Fibroblast of the aortic adventitia (primary cell): Measurements from ENCODE around the gene ZNF407. TPM values are rescaled to one million over a fixed set of nuclear protein-coding genes. Genes with fewer than 3 reads are reported as not detected.
A peak's percentile ranks its signal among the peaks of the same experiment; 100 is the strongest.

ENCODE experiments used
- DNase-seq: peaks from one replicate; pipeline ENCODE4 v3.0.0-alpha.2; 2010; ENCODE audit warnings: low read depth
- H3K4me3 ChIP-seq: 2 replicates; pipeline ENCODE4 v1.5.1; 2011; ENCODE audit warnings: low read depth, mild to moderate bottlenecking, control low read depth, low read length, moderate library complexity
- CTCF ChIP-seq: IDR thresholded peaks from 2 replicates; pipeline ENCODE4 v1.5.1; 2011; ENCODE audit warnings: mild to moderate bottlenecking, low read length, control low read depth, inconsistent platforms; ENCODE audit not compliant: insufficient read depth
- total RNA-seq: library from RNA; depleted of rRNA; stranded (reverse); fragments of >200 nt; gene quantifications from 2 replicates; pipeline ENCODE4 v1.2.3, GENCODE V29; 2012; ENCODE audit warnings: low replicate concordance

Gene ZNF407
- total RNA-seq, 1 donor: 21.7 TPM

DNA sequence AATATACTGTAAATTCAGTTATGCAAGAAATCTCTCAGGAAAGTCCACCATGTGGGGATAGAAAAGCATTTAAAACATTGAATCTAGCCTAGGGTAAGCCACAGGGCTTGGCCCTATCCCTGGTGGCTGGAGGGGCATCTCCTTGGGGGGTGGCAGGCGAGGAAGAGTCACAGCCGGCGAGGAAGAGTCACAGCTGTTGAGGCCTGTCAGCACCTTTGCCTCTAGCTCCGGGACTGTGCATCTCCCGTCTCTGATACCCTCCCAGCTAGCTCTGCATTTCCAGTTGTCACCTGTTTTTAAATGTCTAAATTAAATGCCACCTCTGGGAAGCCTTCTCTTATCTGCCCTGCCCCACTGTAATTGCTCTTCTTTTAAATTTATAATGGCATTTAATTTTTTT is 276.7 kb downstream of the ZNF407 start:
- DNase-seq: no peak
- no peak overlapping the region for H3K4me3 ChIP-seq
- TF ChIP-seq CTCF: no peak

DNA sequence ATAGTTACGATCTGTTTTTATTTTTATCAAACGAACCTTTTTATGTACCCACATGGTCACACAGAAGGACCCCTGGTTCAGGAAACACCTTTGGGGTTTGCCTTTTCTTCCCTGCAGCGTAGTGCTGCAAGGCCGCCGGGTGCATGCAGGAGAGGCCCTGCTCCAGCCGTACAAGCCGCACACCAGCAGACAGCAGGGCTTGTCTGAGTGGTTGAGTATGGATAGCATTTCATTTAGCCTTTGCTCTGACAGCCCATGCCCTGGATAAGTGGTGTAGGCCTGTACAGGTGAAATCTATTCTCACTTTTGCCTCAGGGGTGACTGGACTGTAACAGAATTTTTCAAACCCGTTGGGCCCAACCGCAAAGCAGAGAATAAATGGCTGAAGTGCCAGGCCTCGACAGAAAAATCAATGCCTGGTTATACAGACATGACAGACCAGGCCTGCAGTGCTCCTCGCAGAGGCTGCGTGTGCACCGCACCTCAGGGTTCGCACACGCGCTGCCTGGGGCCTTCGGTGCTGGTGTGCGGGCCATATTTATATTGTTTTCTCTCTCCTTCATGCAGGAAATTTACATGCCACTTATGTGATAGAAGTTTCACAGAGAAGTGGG is 279.1 kb downstream of the ZNF407 start:
- no peak for TF ChIP-seq CTCF
- no peak for DNase-seq

GRCh38 chr18:74878267-74878666 is 280.6 kb downstream of the ZNF407 start:
- no peak for DNase-seq
- H3K4me3 ChIP-seq: no peak overlapping the region
- no peak for TF ChIP-seq CTCF

More for the DNA sequence above, 279.1 kb downstream of the ZNF407 start:
- no peak overlapping the region for H3K4me3 ChIP-seq

GRCh38 chr18:74880706-74881278 is 283.1 kb downstream of the ZNF407 start:
- no peak for TF ChIP-seq CTCF
- no peak for DNase-seq

DNA sequence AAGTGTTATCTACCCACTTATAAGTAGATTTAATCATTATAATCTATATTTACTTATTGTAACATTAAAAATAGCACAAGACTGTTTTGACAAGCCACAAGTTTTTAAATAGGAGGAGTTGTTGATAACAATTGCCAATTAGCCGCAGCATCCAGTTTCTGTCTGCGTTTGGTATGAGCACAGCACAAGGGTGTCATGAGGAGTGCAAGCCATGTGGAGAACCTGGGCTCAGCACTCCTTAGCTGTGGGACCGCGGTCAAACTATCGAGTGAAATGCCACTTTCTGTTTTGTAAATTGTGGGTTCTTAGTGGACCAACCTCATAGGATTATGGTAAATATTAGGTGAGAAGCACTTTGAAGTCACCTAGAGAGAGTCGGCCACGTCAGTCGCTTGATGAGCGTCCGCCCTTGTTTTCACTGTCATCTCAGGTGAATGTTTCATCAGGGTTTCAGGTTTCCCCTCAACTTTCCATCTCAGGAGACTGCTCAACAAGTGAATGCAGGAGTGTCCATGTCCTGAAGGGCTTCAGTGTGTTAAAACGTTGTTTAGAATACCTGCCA is 294.5 kb downstream of the ZNF407 start:
- DNase-seq: no peak
- TF ChIP-seq CTCF: no peak
- H3K4me3 ChIP-seq: no peak overlapping the region

More at GRCh38 chr18:74880706-74881278, 283.1 kb downstream of the ZNF407 start:
- no peak overlapping the region for H3K4me3 ChIP-seq

DNA sequence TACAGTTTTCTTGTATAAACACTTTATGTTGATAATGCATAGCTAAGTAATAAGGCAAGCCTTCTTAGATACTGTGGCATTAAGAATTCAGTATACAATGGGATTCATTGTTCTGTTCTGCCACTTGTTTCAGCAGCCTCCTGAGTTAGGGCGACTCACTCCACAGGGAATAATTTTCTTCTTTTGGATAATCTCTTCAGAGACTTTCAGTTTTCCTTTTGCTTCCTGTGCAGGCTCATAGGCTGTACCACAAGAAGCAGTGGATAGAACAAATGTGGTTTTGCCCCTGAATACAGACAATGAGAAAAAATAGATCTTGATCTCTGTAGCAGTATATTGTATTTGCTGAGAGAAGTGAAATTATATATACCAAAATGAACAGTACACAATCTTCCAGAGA is 298.0 kb downstream of the ZNF407 start:
- H3K4me3 ChIP-seq: no peak overlapping the region
- DNase-seq: peak; percentile 61
- TF ChIP-seq CTCF: no peak
